Esophagus squamous epithelium (tissue), 5 donors: Measurements from ENCODE around the gene MED29. TPM values are rescaled to one million over a fixed set of nuclear protein-coding genes. Genes with fewer than 3 reads are reported as not detected.
A peak's percentile ranks its signal among the peaks of the same experiment; 100 is the strongest.
"Not testable (repeated sequence)": the region's sequence is repeated elsewhere in the genome, so short reads cannot be mapped to it uniquely, and the experiment has no call there.

Experiments used
- DNase-seq: peaks from one replicate; lab custom pipeline; 2025; lab: John Stamatoyannopoulos, UW
- H3K27ac ChIP-seq, 4 donors: fragments of 200-600 bp; sonication (generic); one replicate each; pipeline ENCODE4 v1.5.1; 2016 to 2019; ENCODE audit warnings: mild to moderate bottlenecking in 1 of 4
- H3K27me3 ChIP-seq, 4 donors: fragments of 200-600 bp; sonication (generic); 1 replicate in 3 of 4; 2 replicates in 1 of 4; pipeline versions ENCODE4 v1.5.1 to v1.6.0; 2017 to 2021; ENCODE audit warnings: antibody characterized with exemption in 1 of 4
- H3K36me3 ChIP-seq, 3 donors: fragments of 200-600 bp; sonication (generic); one replicate each; pipeline ENCODE4 v1.5.1; 2016 to 2019
- H3K4me1 ChIP-seq, 3 donors: fragments of 200-600 bp; sonication (generic); one replicate each; pipeline ENCODE4 v1.5.1; 2017 to 2019
- H3K4me3 ChIP-seq, 4 donors: fragments of 200-600 bp; sonication (generic); 1 replicate in 3 of 4; 2 replicates in 1 of 4; pipeline ENCODE4 v1.5.1; 2016 to 2019; ENCODE audit warnings: mild to moderate bottlenecking in 2 of 4, moderate library complexity in 1 of 4
- H3K9me3 ChIP-seq, 3 donors: fragments of 200-600 bp; sonication (generic); one replicate each; pipeline ENCODE4 v1.5.1; 2016 to 2019
- CTCF ChIP-seq, 6 experiments: fragments of 450-650 bp in 4 of 6; fragments of 200-600 bp in 2 of 6; sonication (generic) in 2 of 6; IDR thresholded peaks; one replicate each; pipeline ENCODE4 v1.5.1; 2016 to 2019; ENCODE audit warnings: antibody characterized with exemption in 6 of 6, mild to moderate bottlenecking in 4 of 6, moderate library complexity in 4 of 6
- POLR2A ChIP-seq, 4 donors: fragments of 450-650 bp; IDR thresholded peaks; one replicate each; pipeline ENCODE4 v1.6.1; 2017; ENCODE audit warnings: antibody characterized with exemption in 4 of 4, mild to moderate bottlenecking in 4 of 4, moderate library complexity in 3 of 4
- WGBS, 2 donors: methylation state at CpG; one replicate each; pipeline ENCODE4 v1.1.5; 2018; 5-methylcytosine and 5-hydroxymethylcytosine counted together
- intact Hi-C: fragments of 100-400 bp; cut with DNase I; formaldehyde crosslinking; loops from one replicate; pipeline ENCODE4 v1.15.0; 2022
- total RNA-seq, 4 donors: library from RNA; depleted of rRNA; stranded (reverse); fragments of >200 nt; gene quantifications; one replicate each; pipeline ENCODE4 v1.1.0, GENCODE V29; 2016
- donor health status: DM: yes; HTN: yes; CAD: no.

The MED29 gene
- total RNA-seq, 4 donors from 2014 or later, result 11.8 to 20.1 (median 16.5) TPM

GRCh38 chr19:39377373-39378362 is 13.5 kb upstream of the MED29 start:
- DNase-seq, result no peak
- H3K4me3 ChIP-seq, result no peak overlapping the region
- no peaks in the 10 kb centered on the region for H3K9me3 ChIP-seq
- peaks cover 0 to 15% (median 14%) of the 10 kb centered on the region in 3 donors for H3K4me1 ChIP-seq
- H3K27ac ChIP-seq, result peak overlapping the region in 1 of 4 donors; percentile 10
- 60 to 68% methylated on average over 1 to 3 of the region's 18 CpGs for WGBS, 2 donors
- TF ChIP-seq POLR2A (IDR thresholded peaks at IDR 0.05) (no peak), CTCF (IDR thresholded peaks at IDR 0.05) (no peak)
- H3K36me3 ChIP-seq, result peaks cover 41 to 100% (median 70%) of the 10 kb centered on the region in 3 donors
- H3K27me3 ChIP-seq, result no peaks in the 10 kb centered on the region
- intact Hi-C loops, result no loop called here

GRCh38 chr19:39379366-39379765 is 11.8 kb upstream of the MED29 start:
- H3K36me3 ChIP-seq, result peaks cover 48 to 100% (median 70%) of the 10 kb centered on the region in 3 donors
- H3K27me3 ChIP-seq, H3K4me1 ChIP-seq, intact Hi-C loops, H3K27ac ChIP-seq, DNase-seq, H3K4me3 ChIP-seq, H3K9me3 ChIP-seq: not testable (repeated sequence)
- 85 to 100% methylated on average over 2 to 4 of the region's 4 CpGs for WGBS, 2 donors

GRCh38 chr19:39379865-39380396 is 11.2 kb upstream of the MED29 start:
- WGBS, 2 donors, result 91 to 93% methylated on average over 12 to 13 of the region's 14 CpGs
- no peak overlapping the region for H3K4me3 ChIP-seq
- H3K36me3 ChIP-seq, result peaks cover 48 to 100% (median 70%) of the 10 kb centered on the region in 3 donors
- H3K27ac ChIP-seq, result no peak overlapping the region
- no peak for DNase-seq
- no peaks in the 10 kb centered on the region for H3K27me3 ChIP-seq
- H3K9me3 ChIP-seq, result no peaks in the 10 kb centered on the region
- TF ChIP-seq POLR2A (IDR thresholded peaks at IDR 0.05) (no peak), CTCF (IDR thresholded peaks at IDR 0.05) (no peak)
- H3K4me1 ChIP-seq, result no peaks in the 10 kb centered on the region
- intact Hi-C loops, result no loop called here

GRCh38 chr19:39380521-39381502 is 10.4 kb upstream of the MED29 start:
- Histone ChIP-seq H3K4me1 (no peaks in the 10 kb centered on the region), H3K36me3 (peaks cover 46 to 100% (median 65%) of the 10 kb centered on the region in 3 donors), H3K27ac (no peak overlapping the region), H3K9me3 (no peaks in the 10 kb centered on the region), H3K27me3 (no peaks in the 10 kb centered on the region), H3K4me3 (no peak overlapping the region)
- intact Hi-C loops, result no loop called here
- no peak for DNase-seq
- 87 to 89% methylated on average over 6 to 11 of the region's 17 CpGs for WGBS, 2 donors
- TF ChIP-seq POLR2A (IDR thresholded peaks at IDR 0.05) (no peak), CTCF (IDR thresholded peaks at IDR 0.05) (no peak)

- Histone ChIP-seq H3K4me1 (no peaks in the 10 kb centered on the region), H3K27me3 (no peaks in the 10 kb centered on the region), H3K27ac (no peak overlapping the region), H3K9me3 (no peaks in the 10 kb centered on the region), H3K4me3 (no peak overlapping the region), H3K36me3 (peaks cover 39 to 100% (median 62%) of the 10 kb centered on the region in 3 donors)
- 65 to 70% methylated on average over 10 of the region's 10 CpGs for WGBS, 2 donors
- no peak for TF ChIP-seq CTCF (IDR thresholded peaks at IDR 0.05)
- no peak for TF ChIP-seq POLR2A (IDR thresholded peaks at IDR 0.05)
- DNase-seq, result no peak
- intact Hi-C loops, result no loop called here
Observed at GRCh38 chr19:39381910-39382611, 9.1 kb upstream of the MED29 start.
